GM12892 (cell line): ENCODE measurements around the gene PRKAA2.

Experiments
- POLR2A ChIP-seq: IDR thresholded peaks from 2 replicates; pipeline ENCODE4 v1.6.1; 2011; ENCODE audit warnings: low read depth, low read length, control low read depth
- POLR2AphosphoS5 ChIP-seq: IDR thresholded peaks from 2 replicates; pipeline ENCODE4 v1.6.1; 2011; ENCODE audit warnings: low read depth, low read length, control low read depth
- TAF1 ChIP-seq: IDR thresholded peaks from 2 replicates; pipeline ENCODE4 v1.6.1; 2011; ENCODE audit warnings: low read depth, mild to moderate bottlenecking, control low read depth, low read length, borderline replicate concordance

DNA sequence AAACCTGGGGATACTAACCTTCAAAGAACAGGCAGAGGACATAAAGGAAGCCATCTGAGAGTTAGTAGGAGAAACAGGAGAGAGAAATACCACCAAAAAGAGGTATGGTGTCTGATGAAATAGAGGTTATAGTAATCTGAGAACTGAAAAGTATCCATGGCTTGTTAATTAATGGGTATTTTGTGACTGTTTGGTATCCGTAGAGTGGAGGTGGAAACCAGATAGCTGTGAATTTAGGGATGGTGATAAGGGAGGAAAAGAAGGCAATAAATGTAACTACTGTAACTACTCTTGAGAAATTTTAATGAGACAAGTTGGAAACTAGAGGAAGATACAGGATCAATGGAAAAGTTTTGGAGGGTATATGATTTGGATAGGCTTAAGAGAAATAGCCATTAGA, 27.5 kb downstream of the PRKAA2 start:
- TF ChIP-seq POLR2AphosphoS5 (no peak), TAF1 (no peak), POLR2A (no peak)
